GDM1 (cell line): ENCODE data around the gene SEMA6B.
A peak's percentile ranks its signal among the peaks of the same experiment; 100 is the strongest.

Source experiments
- DNase-seq: peaks from one replicate; lab custom pipeline; 2025; lab: John Stamatoyannopoulos, UW

Gene SEMA6B

DNA sequence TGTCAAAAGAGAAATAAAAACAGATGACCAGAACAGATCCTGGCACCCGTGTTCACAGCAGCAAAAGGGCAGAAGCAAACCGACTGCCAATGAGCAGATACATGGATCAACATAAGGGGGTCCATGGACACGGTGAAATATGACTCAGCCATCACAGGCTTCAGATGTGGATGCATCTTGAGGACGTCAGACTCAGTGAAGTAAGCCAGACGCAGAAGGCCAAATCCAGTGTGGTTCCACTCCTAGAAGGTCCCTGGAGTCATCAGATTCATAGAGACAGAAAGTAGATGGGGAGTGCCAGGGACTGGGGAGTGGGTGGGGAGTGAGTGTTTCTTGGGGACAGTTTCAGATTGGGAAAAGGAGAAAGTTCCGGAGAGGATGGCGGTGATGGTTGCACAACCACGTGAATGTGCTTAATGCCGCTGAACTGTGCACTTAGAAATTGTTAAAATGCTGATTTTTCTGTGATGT lies 28.8 kb upstream of the SEMA6B start:
- no peak for DNase-seq

DNA sequence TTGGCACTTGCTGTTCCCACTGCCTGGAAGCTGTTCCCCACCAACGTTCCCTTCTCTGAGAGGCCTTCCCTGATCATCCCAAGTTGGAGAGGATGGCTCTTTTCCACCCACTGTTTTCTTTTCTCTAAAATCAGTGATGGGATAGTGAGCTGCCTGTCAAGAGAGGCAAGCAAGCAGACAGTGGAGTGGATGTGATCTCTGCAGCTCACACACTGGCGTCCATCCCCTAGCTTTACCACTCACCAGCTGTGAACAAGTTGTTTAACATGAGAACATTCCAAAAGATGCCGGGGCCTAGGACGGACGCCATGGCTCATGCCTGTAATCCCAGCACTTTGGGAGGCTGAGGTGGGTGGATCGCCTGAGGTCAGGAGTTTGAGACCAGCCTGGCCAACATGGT lies 28.0 kb upstream of the SEMA6B start:
- no peak for DNase-seq

DNA sequence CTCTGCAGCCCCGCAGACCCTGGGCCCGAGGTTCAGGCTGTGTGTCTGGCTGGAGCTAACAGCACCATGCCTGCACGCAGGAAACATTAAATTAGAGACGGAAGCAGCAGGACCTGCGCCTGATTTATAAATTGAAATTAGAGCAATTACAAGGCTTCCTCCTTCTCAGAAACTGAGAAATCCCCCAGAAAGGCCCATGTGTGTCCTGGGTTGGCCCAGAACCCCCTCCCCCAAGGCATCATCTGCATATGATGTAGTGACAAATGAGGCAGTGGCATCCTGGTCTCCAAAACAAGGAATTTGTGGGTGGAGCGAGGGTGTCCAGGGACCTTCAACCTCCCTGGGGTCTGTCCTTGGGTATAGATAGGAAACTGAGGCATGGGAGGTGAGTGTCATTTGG lies 27.2 kb upstream of the SEMA6B start:
- DNase-seq, result no peak

DNA sequence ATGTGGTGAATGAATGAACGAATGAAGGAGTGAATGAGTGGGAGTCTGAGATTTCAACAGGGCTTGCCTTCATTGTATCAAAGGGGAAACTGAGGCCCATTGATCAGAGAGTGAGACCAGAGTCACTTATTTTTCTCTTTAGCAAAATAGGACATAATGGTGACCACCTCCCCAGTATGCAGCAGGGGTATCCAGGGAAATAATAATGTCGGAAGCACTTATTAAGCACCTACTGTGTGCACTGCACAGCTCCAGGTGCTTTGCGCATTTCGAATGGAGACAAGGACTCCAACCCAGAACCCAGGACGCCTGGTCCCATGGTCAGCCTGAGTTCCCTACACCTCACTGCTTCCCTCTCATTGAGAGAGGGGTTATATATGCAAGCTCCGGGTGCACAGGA lies 26.8 kb upstream of the SEMA6B start:
- DNase-seq, result no peak

DNA sequence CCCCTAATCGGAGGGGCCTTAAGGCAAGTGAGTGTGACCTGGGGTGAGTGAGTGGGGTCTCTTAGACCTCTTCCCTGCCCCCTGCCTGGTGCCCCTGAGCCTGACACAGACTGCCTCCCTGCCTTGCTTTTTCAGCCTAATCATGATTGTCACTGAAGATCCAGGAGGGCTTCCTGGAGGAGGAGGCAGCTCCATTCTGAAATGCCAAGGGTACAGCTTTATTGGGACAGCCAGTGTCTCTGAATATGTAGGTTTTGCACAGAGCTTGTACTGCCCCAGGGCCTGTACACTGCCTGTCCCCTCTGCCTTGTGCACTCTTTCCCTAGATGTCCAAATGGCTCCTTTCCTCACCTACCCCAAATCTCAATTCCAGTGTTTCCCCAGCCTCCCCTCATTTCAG lies 26.1 kb upstream of the SEMA6B start:
- DNase-seq, result no peak

DNA sequence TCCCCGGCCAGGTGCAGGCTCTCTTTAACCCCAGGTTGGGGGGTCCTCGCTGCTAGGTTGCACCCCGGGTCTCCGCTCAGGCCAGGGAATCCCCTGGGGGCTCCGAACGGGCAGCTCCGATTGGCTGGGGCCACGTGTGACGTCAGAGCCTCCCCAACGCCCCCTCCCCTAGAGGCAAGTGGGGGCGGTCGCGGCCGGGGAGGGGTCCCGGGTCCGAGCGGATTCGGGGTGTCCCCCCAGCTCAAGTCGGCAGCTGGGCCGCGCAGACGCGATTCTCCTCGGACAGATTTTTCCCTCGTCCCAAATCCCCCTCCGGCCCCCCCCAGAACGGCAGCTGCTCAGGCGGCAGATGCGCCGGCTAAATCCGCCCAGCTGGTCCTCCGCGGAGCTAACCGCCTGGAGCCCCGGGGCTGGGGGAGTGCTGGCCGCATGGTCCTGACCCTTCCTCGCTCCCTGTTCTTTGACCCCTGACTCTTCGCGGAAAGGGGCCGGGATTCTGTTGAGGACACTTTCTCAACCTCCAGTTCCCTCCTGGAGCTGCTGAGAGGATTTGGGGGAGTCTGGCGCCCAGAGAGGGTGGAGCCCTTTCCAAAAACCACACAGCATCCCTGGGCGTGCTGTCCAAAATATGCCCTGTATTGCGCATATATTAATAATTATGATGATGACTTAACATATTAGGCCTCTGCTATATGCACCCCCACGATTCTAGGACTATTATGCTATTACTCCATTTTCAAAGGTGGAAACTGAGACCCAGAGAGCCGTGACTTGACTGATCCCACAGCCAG lies 25.4 kb upstream of the SEMA6B start:
- no peak for DNase-seq

DNA sequence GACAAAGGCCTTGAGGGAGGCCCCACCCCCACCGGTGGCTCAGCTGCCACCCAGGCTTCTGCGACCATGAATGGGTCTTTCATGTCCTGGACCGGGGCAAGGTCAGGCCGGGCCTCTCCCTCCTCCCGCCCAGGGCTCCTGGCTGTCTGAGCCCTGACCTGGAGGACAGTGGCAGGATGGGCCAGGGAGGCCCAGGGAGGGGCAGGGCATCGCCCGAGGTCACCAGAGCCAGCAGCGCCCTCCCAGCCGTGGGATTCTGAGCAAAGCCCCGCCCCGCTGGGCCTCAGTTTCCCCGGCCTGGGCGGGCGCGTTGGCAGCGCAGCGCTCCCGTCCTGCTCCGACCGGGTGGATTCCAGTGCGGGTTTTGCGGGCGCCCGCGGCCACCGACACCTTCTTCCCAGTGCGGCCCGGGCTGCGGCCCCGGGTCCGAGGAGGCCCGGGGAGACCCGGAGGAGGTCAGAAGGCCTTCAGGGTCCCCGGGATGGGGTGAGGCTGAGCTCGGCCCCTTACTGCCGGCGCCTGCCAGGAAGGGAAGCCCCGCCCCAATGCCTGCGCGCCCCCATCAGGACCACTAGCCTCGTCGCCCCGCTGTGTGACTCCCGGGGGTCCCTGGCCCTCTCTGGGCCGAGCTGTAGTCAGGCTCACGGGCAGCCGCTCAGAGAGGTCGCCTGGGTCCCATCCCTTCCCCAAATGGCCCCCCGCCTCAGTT lies 24.6 kb upstream of the SEMA6B start:
- peak; percentile 20 for DNase-seq

DNA sequence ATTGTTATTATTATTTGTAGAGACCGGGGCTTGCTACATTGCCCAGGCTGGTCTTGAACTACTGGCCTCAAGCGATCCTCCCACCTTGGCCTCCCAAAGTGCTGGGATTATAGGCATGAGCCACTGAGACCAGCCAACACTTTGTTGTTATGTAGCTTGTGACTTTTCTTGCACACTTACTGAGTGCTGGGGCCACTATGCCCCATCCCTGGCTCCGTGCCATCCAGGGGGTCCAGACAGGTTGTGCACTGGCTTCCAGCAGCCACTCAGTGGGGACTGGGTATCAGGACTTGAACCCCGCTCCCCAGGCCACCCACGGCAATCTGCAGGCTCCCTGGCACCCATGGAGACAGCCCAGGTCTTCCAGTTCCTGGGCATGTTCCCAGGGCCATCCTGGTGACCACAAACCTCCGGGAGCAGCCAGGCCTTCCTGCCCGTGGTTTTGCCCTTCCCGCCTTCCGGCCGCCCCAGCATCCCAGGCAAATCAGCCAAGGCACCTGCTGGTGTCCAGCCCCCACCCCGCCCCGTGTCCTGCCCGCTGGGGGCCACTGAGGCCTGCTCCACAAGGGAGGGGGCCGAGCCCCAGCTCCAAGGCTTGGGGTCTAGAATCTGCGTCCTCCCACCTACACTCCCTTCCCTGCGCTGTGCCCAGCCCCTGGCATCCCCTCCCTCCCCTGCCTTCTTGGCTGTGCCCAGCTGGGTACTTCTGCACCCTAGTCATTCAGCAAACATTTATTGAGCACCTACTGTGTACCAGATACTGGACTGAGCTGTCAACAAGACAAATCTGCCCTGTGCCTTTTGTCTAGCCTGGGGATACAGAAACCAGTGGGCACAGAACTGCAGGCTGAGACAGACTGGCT lies 23.7 kb upstream of the SEMA6B start:
- no peak for DNase-seq

DNA sequence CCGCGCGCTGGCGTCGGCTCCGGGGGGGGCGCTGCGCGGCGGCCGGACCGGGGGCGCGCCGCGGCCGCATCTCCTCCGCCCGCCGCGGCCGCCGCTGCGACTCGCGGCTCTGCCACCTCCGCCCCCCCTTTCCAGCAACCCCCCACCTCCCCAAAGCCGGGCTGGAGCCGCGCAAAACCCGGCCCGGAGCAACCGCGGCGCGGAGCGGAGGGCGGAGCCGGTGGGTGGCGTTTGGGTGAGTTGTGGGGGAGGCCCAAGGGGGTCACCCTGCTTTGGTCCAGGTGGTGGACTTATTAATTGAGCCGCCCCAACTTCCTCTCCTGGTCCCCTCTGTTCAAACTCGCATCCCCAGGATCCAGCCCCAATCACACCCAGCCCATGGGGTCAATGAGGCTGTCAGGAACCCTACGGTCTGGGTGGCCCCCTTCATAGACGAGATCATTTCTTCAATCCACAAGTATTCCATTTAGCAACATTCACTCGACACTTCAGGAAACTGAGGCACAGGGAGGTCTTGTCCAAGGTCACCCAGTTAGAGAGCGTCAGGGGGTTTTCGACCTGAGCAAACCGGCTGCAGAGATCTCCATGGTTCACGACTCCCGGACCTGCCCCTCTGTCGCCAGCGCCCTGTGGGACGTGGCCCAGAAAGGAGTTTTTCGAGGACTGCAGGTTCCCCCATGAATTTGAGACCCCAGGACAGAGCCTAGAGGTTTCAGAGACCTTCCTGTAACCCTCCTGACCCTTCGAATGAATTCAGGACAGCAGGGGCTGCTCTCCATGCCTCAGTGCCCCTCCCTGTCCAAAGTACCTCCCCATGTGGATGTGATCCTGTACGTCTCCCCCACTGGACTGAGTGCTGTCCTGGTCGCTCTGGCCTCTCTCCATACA lies 22.4 kb upstream of the SEMA6B start:
- DNase-seq, result peak; percentile 53

DNA sequence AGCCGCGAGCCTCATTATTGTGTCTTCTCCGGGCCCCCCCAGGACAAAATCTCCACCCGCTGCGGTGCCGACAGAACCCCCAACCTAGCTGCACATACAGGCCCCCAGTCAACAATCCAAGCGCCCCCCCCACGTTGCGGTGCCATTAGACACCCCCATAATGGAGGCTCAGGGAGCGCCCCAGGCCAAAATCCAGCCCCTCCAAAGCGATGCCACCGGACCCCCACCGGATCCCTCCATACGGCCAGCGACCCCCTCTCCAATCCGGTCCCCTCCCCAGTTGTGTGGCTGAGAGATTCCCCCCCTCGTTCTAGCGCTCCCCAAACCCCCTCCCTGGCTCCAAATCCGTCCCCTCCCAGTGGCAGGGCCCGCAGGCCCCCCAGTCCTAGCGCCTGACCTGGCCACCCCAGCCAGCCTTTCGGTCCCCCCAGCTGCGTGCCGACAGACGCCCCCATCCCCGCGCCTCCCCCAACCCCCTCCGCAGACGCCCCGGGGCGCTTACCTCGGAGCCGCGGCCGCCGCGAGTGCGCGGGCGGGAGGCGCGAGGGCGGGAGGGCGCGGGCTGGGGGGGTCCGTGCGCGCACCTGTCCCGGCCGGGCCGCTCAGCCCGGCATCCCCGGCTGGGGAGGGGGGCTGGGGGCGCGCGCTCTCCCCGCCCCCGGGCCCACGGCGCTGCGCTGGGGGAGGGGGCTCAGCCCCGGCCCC lies 21.6 kb upstream of the SEMA6B start:
- DNase-seq, result no peak

DNA sequence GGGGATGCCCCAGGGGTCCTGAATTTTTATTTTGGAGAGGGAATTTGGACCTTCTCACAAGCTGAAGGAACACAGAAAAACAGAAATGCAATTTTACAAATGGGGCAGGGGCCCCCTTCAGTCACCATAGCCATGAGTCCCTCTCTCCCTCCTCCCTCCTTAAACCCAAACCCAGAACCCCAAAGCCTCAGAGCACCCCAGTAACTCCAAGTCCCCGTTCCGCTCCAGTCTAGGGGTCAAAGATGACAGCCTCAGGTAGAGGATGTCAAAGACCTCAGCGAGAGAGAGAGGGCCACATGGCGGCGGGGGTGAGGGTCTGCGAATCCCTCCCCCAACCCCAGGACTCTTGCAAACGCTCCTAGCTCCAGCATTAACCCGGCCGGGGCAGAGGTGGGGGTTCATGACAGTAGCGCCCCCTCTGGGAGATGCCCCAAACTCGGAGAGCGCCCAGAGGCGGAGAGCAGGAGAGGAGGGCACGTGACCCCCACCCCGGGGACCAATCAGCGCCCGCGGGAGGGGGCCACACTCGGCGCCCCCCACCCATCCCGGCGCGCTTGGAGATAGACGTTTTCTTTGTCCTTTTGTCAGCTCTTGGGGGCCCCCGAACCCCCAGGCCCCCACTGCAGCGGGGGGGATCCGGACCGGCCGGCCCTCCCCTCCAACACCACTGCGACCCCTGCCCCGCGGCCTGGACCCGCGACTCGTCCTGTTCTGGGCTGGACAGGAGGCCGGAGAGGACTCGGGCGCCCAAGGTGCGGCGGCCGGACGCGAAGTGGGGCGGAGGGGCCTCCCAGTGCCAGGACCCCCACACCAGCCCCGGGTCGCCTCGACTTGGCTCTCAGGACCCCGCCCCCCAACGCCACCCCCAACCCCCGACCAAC lies 20.8 kb upstream of the SEMA6B start:
- no peak for DNase-seq

DNA sequence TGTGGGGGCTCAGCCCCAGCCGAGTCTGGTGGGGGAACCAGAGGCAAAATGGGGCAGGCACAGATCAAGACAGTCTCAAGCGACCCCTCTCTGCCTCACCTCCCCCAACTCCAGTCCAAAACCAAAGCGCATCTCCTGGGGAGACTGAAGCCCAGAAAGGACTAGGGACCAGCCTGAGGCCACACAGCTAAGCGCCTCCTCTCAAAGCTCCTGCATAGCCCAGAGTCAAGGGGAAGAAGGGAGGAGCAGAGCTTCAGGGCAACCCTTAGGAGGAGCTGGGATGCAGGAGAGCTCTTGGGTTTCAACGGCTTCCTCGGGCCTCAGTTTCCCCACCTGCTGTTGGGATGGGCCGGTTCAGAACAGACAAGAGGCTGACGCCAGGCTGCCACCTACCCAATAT lies 19.9 kb upstream of the SEMA6B start:
- no peak for DNase-seq

DNA sequence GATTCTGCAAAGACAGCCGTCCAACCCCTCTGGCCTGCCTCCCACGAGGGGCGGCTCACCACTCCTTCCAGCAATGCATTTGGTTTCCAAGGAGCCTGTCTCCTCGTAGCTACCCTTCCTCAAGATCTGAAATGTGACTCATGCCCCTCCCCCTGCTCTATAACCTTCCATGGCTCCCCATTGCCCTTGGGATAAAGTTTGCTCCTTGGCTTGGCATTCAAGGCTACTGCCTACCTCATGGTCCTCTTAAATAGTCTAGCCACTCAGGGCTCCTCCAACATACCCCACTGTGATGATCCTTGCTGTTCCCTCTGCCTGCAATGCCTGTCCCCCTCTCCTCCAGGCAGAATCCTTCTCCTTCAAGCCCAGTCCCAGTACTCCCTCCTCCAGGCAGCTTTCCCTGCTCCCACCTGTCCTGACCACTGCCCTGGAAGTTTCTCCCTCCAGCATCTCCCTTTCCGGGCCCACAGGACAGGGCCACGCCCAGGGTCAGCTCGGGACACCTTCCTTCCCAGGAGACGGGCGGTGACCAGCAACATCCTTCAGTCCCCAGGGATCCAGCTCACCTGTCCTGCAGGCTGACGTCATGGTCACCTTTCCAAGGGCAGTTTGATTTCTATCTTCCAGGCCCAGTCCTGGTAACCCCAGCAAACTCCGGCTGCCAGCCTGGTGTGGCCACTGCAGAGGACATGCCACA lies 19.2 kb upstream of the SEMA6B start:
- no peak for DNase-seq

DNA sequence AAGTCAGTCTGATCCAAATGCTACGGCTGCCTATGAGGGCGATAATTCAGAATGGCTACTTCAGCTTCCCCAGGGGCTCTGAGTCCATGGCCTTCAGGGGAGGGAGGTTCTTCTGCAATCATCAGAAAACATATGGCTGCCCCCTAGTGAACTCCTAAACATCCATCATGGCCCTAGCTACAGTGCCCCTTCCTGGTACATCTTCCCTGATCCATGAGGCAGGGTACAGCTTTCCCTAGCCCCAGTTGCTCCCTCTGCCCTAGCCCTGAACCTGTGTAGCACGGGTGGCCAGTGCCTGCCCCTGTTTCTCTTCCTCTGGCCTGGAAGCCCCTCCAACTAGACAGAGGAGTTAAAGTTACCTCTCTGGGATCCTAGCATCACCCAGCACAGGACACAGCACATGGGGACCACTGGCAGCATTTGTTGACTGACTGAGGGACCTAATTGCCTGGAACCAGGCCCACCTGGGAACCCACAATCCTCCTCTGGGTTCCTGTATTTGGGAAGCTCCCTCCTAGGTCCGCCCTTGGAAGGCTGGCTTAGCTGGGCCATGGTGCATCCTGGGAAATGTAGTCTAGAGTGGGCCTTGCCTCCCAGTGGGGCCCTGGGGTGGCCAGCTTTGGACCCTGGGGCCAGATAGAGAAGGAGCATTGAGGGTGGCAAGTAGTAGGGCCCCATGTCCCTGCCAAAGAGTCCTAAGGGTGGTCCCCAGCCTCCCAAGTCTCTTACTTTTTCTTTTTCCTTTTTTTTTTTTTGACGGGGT lies 17.7 kb upstream of the SEMA6B start:
- no peak for DNase-seq

DNA sequence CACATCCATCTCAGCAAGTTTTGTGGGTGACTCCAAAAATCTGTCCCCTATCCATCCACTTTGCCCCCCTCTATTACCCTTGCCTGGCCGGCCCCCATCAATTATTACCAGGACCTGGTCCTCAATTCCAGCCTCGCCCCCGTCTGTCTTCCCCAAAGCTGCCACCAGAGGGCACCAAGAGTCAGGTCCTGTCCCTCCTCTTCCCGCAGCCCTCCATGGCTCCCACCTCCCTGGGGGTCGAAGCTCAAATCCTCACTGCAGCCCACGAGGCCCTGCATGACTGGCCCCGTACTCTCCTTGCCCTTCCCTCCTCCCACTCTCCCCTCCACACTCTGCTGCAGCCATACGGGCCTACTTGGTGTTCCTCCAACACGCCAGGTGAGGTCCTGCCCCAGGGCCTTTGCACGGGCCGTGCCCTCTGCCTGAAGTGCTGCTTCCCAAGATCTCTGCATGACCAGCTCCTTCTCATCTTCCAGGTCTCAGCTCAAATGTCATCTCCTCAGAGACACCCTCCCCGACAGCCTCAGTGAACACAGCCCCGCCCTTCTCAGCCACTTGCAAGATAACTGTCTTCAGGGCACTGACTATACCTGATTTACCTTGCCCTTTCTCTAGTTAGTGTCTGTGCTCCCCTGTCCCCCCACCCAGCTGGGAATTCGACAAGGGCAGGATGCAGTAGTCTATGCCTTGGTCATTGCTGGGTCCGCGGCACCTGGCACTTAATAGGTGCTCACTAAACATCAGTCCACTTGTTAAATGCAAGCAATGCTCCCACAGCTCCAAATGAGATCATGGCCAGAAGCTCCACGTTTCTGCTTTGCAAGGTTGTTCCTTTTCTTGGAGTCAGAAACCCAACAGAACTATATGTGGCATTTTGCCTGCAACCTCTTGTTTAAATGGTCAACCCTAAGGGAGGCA lies 16.8 kb upstream of the SEMA6B start:
- DNase-seq, result no peak

DNA sequence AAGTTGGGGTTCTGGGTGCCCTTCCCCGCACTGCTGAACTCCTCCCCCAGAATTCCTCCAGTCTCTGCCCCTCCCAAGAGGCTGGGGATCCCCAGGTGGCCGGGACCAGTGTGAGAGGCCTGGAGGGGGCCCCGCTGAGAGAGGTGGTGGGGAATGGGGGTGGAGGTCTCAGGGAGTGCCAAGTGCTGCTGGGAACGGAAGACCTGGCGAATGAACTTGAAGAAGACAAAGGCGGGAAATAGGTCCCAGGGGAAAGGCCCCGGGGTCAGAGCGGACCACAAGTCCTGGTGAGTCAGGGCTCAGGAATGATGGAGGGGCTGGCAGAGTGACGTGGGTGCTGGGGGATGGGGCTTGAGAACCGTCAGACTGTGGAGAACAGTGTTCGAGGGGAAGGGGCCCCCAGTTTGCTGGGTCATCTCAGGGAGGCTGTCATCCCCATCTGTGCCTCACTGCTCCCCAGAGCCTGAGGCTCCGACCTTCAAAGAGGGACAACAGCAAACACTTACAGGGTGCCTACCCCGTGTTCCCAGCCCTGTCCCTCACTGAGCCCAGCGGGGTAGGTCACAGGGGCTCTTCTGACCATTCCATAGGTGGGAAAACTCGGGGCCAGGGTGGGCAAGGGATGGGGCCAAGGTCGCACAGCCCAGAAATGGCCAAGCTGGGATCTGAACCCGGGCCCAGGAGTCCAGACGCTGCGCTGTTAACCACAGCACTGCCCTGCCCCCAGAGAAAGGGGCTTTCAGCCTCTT lies 16.0 kb upstream of the SEMA6B start:
- no peak for DNase-seq

DNA sequence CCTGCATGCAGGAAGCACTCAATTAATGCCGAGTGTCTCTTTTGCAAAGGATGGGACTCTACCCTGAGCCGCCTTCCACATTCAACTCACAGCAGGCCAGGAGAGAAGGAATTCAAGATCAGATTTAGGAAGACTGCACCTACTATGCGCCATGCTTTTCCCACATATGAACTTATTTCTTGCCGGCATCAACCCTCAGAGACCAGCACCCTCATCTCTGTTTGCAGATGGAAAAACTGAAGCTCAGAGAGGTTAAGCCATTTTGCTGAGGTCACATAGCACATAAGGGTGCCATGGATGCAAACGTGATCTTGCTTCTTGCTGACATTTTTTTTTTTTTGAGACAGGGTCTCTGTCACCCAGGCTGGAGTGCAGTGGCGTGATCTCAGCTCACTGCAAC lies 14.2 kb upstream of the SEMA6B start:
- no peak for DNase-seq
